ENCODE results near the gene HSD17B1. TPM values are rescaled to one million over a fixed set of nuclear protein-coding genes. Genes with fewer than 3 reads are reported as not detected.

HSD17B1 gene
- total RNA-seq, 1 experiment from 2014 or later: 18.1 TPM

DNA sequence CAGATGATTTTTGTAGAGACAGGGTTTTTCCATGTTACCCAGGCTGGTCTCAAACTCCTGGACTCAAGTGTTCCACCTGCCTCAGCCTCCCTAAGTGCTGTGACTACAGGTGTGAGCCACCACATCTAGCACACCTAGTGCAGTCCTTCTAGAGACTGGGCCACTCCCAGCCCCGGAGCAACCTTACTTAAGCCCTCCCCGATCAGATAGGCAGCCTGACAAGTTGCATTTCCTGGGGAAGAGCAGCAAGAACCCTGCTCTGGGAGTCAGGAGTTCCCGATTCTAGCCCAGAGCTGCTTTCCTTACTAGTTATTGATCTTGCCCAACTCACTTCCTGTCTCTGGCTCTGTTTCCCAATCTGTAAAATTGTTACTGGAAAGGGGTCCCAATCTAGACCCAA, 23.7 kb upstream of the HSD17B1 start:
- POLR2A ChIA-PET: interaction anchor here (0.9 to 4.4 kb wide), 7 partner anchors 10 to 141 kb away, joined by 3 to 43 read pairs (median 5); partner anchors contain the start of genes PSMC3IP and STAT3
- DNase-seq (ENCODE audit: unreplicated experiment): no peak
- Mint-ChIP-seq H3K9me3 (ENCODE audit: unreplicated experiment) (no peaks in the 10 kb centered on the region), H3K4me1 (ENCODE audit: insufficient read depth, unreplicated experiment) (peaks cover 17% of the 10 kb centered on the region), H3K4me3 (ENCODE audit: unreplicated experiment) (no peak overlapping the region), H3K36me3 (ENCODE audit: insufficient read depth, unreplicated experiment) (no peaks in the 10 kb centered on the region), H3K27me3 (ENCODE audit: insufficient read depth, unreplicated experiment) (no peaks in the 10 kb centered on the region), H3K27ac (ENCODE audit: low read depth, unreplicated experiment) (no peak overlapping the region)
- no TSS peak for BruUV-seq (replicated peaks)
- intact Hi-C loops (cut with micrococcal nuclease): loop anchor here (5.0 kb wide), 2 partner anchors 307 to 407 kb away; partner anchors contain the start of genes HSPB9 and KAT2A
- TF ChIP-seq, protein P1, sequence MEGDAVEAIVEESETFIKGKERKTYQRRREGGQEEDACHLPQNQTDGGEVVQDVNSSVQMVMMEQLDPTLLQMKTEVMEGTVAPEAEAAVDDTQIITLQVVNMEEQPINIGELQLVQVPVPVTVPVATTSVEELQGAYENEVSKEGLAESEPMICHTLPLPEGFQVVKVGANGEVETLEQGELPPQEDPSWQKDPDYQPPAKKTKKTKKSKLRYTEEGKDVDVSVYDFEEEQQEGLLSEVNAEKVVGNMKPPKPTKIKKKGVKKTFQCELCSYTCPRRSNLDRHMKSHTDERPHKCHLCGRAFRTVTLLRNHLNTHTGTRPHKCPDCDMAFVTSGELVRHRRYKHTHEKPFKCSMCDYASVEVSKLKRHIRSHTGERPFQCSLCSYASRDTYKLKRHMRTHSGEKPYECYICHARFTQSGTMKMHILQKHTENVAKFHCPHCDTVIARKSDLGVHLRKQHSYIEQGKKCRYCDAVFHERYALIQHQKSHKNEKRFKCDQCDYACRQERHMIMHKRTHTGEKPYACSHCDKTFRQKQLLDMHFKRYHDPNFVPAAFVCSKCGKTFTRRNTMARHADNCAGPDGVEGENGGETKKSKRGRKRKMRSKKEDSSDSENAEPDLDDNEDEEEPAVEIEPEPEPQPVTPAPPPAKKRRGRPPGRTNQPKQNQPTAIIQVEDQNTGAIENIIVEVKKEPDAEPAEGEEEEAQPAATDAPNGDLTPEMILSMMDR (IDR thresholded peaks at IDR 0.05; ENCODE audit: unreplicated experiment): no peak
- CTCF ChIA-PET: interaction anchor here (0.7 to 3.3 kb wide), 5 partner anchors 10 to 571 kb away, joined by 3 to 24 read pairs (median 3); partner anchors contain the start of gene RAMP2

DNA sequence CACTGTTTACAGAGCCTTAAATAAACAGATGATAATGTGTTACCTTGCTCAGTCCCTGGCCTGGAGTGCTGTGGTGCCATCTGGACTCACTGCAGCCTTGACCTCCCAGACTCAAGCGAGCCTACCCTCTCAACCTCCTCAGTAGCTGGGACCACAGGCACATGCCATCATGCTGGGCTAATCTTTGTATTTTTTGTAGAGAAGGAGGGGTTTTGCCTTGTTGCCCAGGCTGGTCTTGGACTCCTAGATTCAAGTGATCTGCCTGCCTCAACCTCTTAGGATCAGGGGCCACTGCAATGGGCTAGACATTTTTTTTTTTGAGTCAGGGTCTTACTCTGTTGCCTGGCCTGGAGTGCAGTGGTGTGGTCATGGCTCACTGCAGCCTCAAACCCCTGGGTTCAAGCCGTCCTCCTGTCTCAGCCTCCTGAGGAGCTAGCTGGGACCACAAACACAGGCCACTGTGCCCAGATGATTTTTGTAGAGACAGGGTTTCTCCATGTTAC, 21.7 kb upstream of the HSD17B1 start:
- no peaks in the 10 kb centered on the region for H3K9me3 Mint-ChIP-seq (ENCODE audit: unreplicated experiment)
- no peak overlapping the region for H3K27ac Mint-ChIP-seq (ENCODE audit: low read depth, unreplicated experiment)
- intact Hi-C loops (cut with micrococcal nuclease): no loop called here
- TF ChIP-seq, protein P1 (IDR thresholded peaks at IDR 0.05; ENCODE audit: unreplicated experiment): no peak
- ChIA-PET POLR2A (interaction anchor here (0.6 to 4.4 kb wide), 9 partner anchors 12 to 121 kb away, joined by 3 to 43 read pairs (median 4); partner anchors contain the start of genes RETREG3 and TUBG1), CTCF (interaction anchor here (0.6 to 2.1 kb wide), 7 partner anchors 9 to 210 kb away, joined by 3 to 10 read pairs (median 4); partner anchors contain the start of gene PSMC3IP)
- BruUV-seq (replicated peaks): no TSS peak
- no peak overlapping the region for H3K4me3 Mint-ChIP-seq (ENCODE audit: unreplicated experiment)
- no peaks in the 10 kb centered on the region for H3K27me3 Mint-ChIP-seq (ENCODE audit: insufficient read depth, unreplicated experiment)
- H3K4me1 Mint-ChIP-seq (ENCODE audit: insufficient read depth, unreplicated experiment): peaks cover 18% of the 10 kb centered on the region
- H3K36me3 Mint-ChIP-seq (ENCODE audit: insufficient read depth, unreplicated experiment): no peaks in the 10 kb centered on the region
- no peak for DNase-seq (ENCODE audit: unreplicated experiment)

DNA sequence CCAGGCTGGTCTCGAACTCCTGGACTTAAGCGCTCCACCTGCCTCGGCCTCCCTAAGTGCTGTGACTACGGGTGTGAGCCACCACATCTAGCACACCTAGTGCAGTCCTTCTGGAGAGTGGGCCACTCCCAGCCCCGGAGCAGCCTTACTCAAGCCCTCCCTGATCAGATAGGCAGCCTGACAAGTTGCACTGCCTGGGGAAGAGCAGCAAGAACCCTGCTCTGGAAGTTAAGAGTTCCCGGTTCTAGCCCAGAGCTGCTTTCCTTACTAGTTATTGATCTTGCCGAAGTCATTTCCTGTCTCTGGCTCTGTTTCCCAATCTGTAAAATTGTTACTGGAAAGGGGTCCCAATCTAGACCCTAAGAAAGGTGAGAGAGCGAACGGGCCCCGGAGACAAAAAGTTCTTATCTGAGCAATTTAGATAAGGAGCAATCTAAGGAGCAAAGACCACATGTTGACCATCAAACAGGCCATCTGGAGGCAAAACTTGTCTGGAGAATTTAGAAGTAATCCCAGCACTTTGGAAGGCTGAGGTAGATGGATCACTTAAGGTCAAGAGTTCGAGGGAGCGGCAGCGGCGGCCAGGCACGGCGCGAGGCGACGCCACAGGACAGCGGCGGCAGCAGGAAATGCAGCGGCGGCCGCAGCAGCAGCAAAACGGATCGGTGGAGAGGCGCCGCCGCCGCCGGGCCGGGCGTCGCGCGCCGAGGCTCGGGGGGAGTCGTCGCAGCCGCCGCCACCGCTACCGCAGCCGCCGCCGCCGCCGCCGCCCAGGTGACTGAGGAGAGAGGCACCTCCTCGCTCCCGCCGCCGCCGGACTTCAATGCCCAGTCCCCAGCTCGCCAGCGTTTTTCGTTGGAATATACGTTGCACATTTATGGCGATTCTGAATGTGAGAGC, 21.0 kb upstream of the HSD17B1 start:
- DNase-seq (ENCODE audit: unreplicated experiment): peak; percentile 58
- ChIA-PET CTCF (interaction anchor here (0.6 to 2.1 kb wide), 6 partner anchors 13 to 586 kb away, joined by 3 to 10 read pairs (median 4); no protein-coding TSS in a partner anchor), POLR2A (interaction anchor here (0.6 to 4.4 kb wide), 7 partner anchors 13 to 784 kb away, joined by 3 to 43 read pairs (median 4); partner anchors contain the start of genes RETREG3 and TUBG1)
- intact Hi-C loops (cut with micrococcal nuclease): no loop called here
- Mint-ChIP-seq H3K4me1 (ENCODE audit: insufficient read depth, unreplicated experiment) (peaks cover 18% of the 10 kb centered on the region), H3K27me3 (ENCODE audit: insufficient read depth, unreplicated experiment) (no peaks in the 10 kb centered on the region), H3K27ac (ENCODE audit: low read depth, unreplicated experiment) (no peak overlapping the region), H3K36me3 (ENCODE audit: insufficient read depth, unreplicated experiment) (peaks cover 2% of the 10 kb centered on the region), H3K4me3 (ENCODE audit: unreplicated experiment) (peak overlapping the region; percentile 69), H3K9me3 (ENCODE audit: unreplicated experiment) (no peaks in the 10 kb centered on the region)
- BruUV-seq (replicated peaks): no TSS peak
- TF ChIP-seq, protein P1 (IDR thresholded peaks at IDR 0.05; ENCODE audit: unreplicated experiment): peak; percentile 38

Measured in MCF 10A (cell line).